RWPE1 (cell line): ENCODE data around the gene PHKG2.

ENCODE experiments used
- CTCF ChIA-PET: fragments of 350-600 bp; sonication (Branson Sonifier 250); formaldehyde crosslinking; extraction: SDS; loops from one replicate; lab custom pipeline; 2021; lab: Yijun Ruan, JAX
- POLR2A ChIA-PET: fragments of 400-600 bp; formaldehyde crosslinking; extraction: SDS; loops from one replicate; lab custom pipeline; 2020; ENCODE audit warnings: antibody characterized with exemption; ENCODE audit not compliant: low non-redundant PET; lab: Yijun Ruan, JAX
- DNase-seq: peaks from one replicate; pipeline ENCODE4 v3.0.0; 2012; ENCODE audit warnings: low spot score
- H3K27ac ChIP-seq: fragments of 450-650 bp; 2 replicates; pipeline ENCODE4 v1.5.1; 2017
- CTCF ChIP-seq: fragments of 450-650 bp; conservative IDR thresholded peaks from 2 replicates; pipeline ENCODE4 v1.5.1; 2017; ENCODE audit warnings: low read depth, mild to moderate bottlenecking

The PHKG2 gene

GRCh38 chr16:30775392-30776188, 27.4 kb downstream of the PHKG2 start:
- H3K27ac ChIP-seq: peak overlapping the region; percentile 95
- ChIA-PET CTCF (interaction anchor here (0.6 kb wide), 1 partner anchor 145 kb away, joined by 3 read pairs; no protein-coding TSS in a partner anchor), POLR2A (interaction anchor here (0.7 to 1.4 kb wide), 3 partner anchors 11 to 125 kb away, joined by 3 to 7 read pairs (median 3); partner anchors contain the start of gene PRR14)
- DNase-seq: peak; percentile 91
- no peak for TF ChIP-seq CTCF

DNA sequence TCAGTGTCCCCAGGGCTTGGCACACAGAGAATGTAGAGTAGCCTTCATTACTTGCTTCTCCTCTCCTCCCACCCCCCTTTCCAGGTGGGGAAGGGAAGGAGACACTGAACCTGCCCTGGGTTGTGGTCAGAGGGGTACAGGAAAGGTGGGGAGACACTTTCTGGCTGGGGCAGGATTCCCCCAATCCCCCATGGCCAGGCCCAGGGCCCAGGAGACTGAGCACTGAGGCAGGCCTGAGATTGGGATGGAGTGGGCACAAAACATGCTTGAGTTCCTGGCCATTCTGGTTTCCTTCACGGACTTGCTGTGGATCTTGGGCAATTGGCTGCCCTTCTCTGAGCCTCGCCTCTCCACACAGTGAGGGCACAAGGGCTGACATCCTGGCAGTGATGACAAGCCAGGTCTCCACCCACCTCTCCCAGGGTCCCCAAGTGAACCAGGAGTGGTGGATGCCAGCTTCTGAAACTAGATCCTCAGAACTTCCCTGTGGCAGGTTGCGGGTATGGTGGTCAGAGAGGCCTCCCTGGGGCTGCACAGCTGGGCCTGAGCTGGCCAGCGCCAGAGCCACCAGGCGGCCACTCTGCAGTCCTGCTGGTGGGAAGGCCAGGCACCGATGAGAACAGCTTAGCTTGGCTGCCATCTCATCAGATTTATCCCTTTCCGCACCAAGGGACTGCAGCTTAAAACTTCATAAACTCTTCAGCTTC, 29.5 kb downstream of the PHKG2 start:
- DNase-seq: no peak
- ChIA-PET POLR2A (no interaction called here), CTCF (interaction anchor here (0.6 kb wide), 2 partner anchors 228 to 630 kb away, joined by 3 to 4 read pairs; no protein-coding TSS in a partner anchor)

DNA sequence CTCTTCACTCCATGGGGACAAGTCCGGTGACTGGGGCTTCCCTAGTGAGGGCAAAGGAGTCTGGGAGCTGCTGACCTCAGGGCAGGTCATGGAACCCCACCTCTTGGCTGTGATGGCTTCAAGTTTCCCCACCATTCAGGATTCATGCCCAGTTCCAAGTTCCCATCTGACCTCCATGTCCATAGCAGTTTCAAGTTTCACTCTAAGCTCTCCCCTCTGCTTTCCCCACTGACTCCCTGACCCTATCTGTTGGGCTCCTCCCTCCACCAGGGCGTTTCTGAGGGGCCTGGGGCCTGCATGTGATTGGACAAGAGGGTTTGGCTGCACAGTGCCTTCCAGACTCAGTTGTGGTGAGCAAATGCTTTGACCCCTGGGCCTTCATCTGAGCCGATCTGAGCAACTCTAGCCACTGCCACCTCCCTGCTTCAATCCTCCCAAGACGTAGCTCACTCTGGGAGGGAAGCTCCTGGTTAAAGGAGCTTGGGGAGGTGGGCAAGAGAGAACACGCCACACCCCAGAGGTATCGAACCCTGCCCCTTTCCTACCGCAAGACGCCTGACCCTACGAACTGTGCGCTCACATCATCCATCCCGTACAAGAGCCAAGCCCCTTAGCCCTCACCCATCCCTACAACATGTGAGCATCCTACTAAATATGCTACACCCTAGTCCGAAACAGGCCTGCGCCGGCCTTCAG, 30.5 kb downstream of the PHKG2 start:
- no peak for TF ChIP-seq CTCF
- DNase-seq: no peak
- ChIA-PET CTCF (interaction anchor here (0.6 kb wide), 1 partner anchor 229 kb away, joined by 4 read pairs; no protein-coding TSS in a partner anchor), POLR2A (interaction anchor here (0.6 kb wide), 1 partner anchor 131 kb away, joined by 3 read pairs; no protein-coding TSS in a partner anchor)
- H3K27ac ChIP-seq: peak overlapping the region; percentile 95

More for the DNA sequence above, 29.5 kb downstream of the PHKG2 start:
- peak overlapping the region; percentile 95 for H3K27ac ChIP-seq
- TF ChIP-seq CTCF: no peak

- CTCF ChIA-PET: no interaction called here
- POLR2A ChIA-PET: no interaction called here
- no peak for DNase-seq
- no peak for TF ChIP-seq CTCF
- peak overlapping the region; percentile 95 for H3K27ac ChIP-seq
Measured at GRCh38 chr16:30779596-30779995, 31.4 kb downstream of the PHKG2 start.

- DNase-seq: no peak
- CTCF ChIA-PET: no interaction called here
- peak overlapping the region; percentile 95 for H3K27ac ChIP-seq
- POLR2A ChIA-PET: no interaction called here
- no peak for TF ChIP-seq CTCF
Measured at GRCh38 chr16:30780021-30780420, 31.8 kb downstream of the PHKG2 start.

DNA sequence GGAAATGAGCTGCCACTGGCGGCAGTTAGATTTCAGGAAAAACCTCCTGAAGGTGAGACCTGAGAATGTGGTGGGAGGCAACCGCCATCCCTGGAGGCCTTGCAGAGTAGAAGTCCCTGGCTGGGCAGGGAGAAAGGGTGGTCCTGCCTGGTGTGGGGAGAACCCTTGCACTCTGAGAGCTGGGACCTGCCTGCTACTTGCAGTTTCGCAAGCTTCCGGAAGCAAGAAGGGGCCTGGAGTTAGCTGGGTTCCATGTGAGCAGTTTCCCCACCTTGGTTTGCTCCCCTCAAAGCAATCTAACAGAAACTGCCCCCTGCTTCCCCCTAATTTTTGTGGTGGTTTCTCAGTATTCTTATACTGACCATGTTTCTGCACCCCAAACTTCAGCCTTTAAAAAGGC, 32.3 kb downstream of the PHKG2 start:
- ChIA-PET CTCF (interaction anchor here (0.5 to 0.6 kb wide), 2 partner anchors 18 to 25 kb away, joined by 3 to 4 read pairs; no protein-coding TSS in a partner anchor), POLR2A (no interaction called here)
- no peak for DNase-seq
- no peak for TF ChIP-seq CTCF
- peak overlapping the region; percentile 95 for H3K27ac ChIP-seq
